Neuron (in vitro differentiated cells): ENCODE results near the gene MUS81.

Source experiments
- H2AFZ ChIP-seq: one replicate; pipeline ENCODE4 v1.6.1; 2013; ENCODE audit warnings: low read depth, mild to moderate bottlenecking, inconsistent platforms, low read length, moderate library complexity
- H3K27me3 ChIP-seq: one replicate; pipeline ENCODE4 v1.6.1; 2013; ENCODE audit warnings: low read length; ENCODE audit not compliant: insufficient read depth
- H3K36me3 ChIP-seq: one replicate; pipeline ENCODE4 v1.6.1; 2013; ENCODE audit warnings: low read length; ENCODE audit not compliant: insufficient read depth
- H3K4me1 ChIP-seq: one replicate; pipeline ENCODE4 v1.6.1; 2013; ENCODE audit warnings: low read length; ENCODE audit not compliant: insufficient read depth
- H3K4me3 ChIP-seq: 2 replicates; pipeline ENCODE4 v1.5.1; 2013; ENCODE audit warnings: mild to moderate bottlenecking, low read length, moderate library complexity
- H3K9me3 ChIP-seq: one replicate; pipeline ENCODE4 v1.6.1; 2013; ENCODE audit warnings: low read length

Gene MUS81

DNA sequence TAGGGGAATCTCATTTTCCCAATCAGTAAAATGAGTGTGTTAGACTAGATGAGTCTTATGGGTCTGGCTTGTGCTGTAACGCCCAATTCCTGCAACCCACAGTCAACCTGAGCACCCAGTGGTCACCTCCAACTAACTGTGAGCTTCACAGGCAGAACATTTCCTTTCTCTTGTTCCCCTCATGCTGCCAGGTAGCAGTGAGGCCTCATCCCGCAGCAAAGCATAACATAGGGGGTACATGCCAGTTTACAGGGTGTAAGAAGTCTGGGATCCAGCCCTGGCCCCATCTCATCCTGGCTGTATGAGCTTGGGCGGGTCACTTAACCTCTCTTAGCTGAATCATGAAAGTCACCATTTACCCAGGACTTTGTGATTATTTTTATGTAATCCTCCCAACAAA is 8.7 kb downstream of the MUS81 start:
- Histone ChIP-seq H3K36me3 (peaks cover 29% of the 10 kb centered on the region), H3K4me3 (no peak overlapping the region)

GRCh38 chr11:65869643-65870306 is 9.5 kb downstream of the MUS81 start:
- Histone ChIP-seq H2AFZ (no peak overlapping the region), H3K4me3 (no peak overlapping the region), H3K36me3 (peaks cover 20% of the 10 kb centered on the region), H3K4me1 (peaks cover 15% of the 10 kb centered on the region), H3K9me3 (no peaks in the 10 kb centered on the region), H3K27me3 (no peaks in the 10 kb centered on the region)

More for the DNA sequence above, 8.7 kb downstream of the MUS81 start:
- Histone ChIP-seq H3K9me3 (no peaks in the 10 kb centered on the region), H3K4me1 (peaks cover 15% of the 10 kb centered on the region), H3K27me3 (no peaks in the 10 kb centered on the region), H2AFZ (no peak overlapping the region)

GRCh38 chr11:65870307-65870658 is 10.1 kb downstream of the MUS81 start:
- Histone ChIP-seq H2AFZ (no peak overlapping the region), H3K4me1 (peaks cover 15% of the 10 kb centered on the region), H3K9me3 (no peaks in the 10 kb centered on the region), H3K27me3 (no peaks in the 10 kb centered on the region), H3K4me3 (no peak overlapping the region), H3K36me3 (peaks cover 15% of the 10 kb centered on the region)

- no peaks in the 10 kb centered on the region for H3K9me3 ChIP-seq
- no peak overlapping the region for H2AFZ ChIP-seq
- no peak overlapping the region for H3K4me3 ChIP-seq
- H3K27me3 ChIP-seq = no peaks in the 10 kb centered on the region
- peaks cover 8% of the 10 kb centered on the region for H3K36me3 ChIP-seq
- H3K4me1 ChIP-seq = peaks cover 15% of the 10 kb centered on the region
Measured at GRCh38 chr11:65870706-65871681, 10.8 kb downstream of the MUS81 start.

DNA sequence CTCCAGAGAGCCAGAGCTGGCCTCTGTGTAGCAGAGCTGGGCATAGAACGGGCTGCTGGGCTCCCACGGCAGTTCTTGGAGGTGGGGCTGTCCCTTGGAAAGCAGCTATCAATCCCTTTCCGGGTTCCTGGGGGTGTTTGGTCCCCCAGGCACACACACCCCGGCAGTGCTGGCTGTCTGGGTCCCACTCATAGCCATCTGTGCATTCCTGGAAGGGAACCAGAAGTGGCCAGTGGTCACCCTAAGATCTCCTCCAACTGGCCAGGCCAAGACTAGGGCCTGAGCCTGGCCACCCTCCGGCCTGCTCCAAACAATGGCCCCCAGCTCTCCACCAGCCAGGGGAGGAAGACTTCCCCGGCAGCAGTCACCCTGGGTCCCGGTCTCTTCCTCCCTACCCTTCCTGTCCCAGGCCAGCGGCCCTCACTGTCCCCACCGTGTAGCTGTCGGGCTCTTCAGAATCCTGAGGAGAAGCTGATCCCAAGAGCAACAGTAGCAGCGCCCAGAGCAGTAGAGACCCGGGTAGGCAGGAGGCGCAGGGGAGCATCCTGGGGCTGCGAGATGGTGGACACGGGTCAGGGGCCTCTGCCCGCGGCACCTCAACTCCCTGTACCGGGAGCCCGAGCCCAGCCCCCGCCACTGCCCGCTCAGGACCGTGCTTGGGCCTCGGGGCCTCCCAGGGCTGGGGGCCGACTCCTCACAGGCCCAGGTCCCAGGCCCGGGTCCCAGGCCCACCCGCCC is 11.7 kb downstream of the MUS81 start:
- Histone ChIP-seq H3K36me3 (peaks cover 2% of the 10 kb centered on the region), H3K27me3 (no peaks in the 10 kb centered on the region), H3K4me1 (peaks cover 15% of the 10 kb centered on the region), H3K4me3 (no peak overlapping the region), H3K9me3 (no peaks in the 10 kb centered on the region), H2AFZ (no peak overlapping the region)

- Histone ChIP-seq H2AFZ (peak within 1 kb of the TSS; percentile 75), H3K4me3 (peak within 1 kb of the TSS; percentile 40), H3K36me3 (no peaks in the 10 kb centered on the region), H3K27me3 (no peaks in the 10 kb centered on the region), H3K4me1 (peaks cover 15% of the 10 kb centered on the region), H3K9me3 (no peaks in the 10 kb centered on the region)
Measured at GRCh38 chr11:65872586-65873317, 12.5 kb downstream of the MUS81 start, which contains the start of gene EFEMP2. TSS of gene EFEMP2 (minus strand) at chr11:65872800. CDS start at chr11:65872354, 446 bp downstream.

GRCh38 chr11:65873318-65874156 is 13.3 kb downstream of the MUS81 start:
- Histone ChIP-seq H2AFZ (peak overlapping the region; percentile 75), H3K4me3 (peak overlapping the region; percentile 40), H3K36me3 (no peaks in the 10 kb centered on the region), H3K27me3 (no peaks in the 10 kb centered on the region), H3K9me3 (no peaks in the 10 kb centered on the region), H3K4me1 (peaks cover 15% of the 10 kb centered on the region)

- Histone ChIP-seq H2AFZ (no peak within 1 kb of the TSS), H3K9me3 (no peaks in the 10 kb centered on the region), H3K27me3 (no peaks in the 10 kb centered on the region), H3K4me1 (peaks cover 2% of the 10 kb centered on the region), H3K36me3 (peaks cover 21% of the 10 kb centered on the region), H3K4me3 (no peak within 1 kb of the TSS)
Measured at GRCh38 chr11:65879617-65880016, 19.4 kb downstream of the MUS81 start, which contains the start of gene CTSW. TSS of gene CTSW (plus strand) at chr11:65879837. CDS start at chr11:65879855, 18 bp downstream.

- Histone ChIP-seq H3K9me3 (no peaks in the 10 kb centered on the region), H2AFZ (no peak overlapping the region), H3K27me3 (no peaks in the 10 kb centered on the region), H3K4me3 (no peak overlapping the region), H3K36me3 (peaks cover 23% of the 10 kb centered on the region), H3K4me1 (peaks cover 2% of the 10 kb centered on the region)
Measured at GRCh38 chr11:65880027-65880426, 19.8 kb downstream of the MUS81 start.

DNA sequence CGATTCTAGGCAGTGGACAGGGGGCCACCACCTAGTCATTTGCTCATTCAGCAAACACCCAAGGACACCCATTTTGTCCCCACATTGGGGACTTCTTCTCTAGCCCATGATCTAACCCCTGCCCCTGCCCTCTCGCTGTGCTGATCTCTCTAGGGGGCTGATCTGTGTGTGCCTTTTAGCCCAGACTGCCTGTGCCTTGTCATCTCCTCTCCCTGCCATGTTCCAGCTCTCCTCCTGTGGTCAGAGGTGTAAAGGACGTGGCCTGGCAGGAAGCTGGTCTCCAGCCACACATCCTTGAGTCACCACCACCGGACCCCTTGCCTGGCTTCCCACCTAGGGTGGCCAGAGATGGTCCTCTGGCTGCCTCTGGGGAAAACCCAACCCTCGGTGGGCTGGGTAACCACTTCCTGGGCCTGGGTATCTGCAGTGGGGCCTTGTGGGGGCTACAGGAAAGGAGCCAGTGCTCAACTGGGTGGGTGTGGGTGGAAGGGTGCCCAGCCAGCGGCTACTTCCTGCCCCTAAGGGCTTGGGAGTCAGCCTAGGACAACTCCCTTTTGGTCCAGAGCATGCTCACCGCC is 20.7 kb downstream of the MUS81 start:
- peaks cover 32% of the 10 kb centered on the region for H3K36me3 ChIP-seq
- H2AFZ ChIP-seq = no peak overlapping the region
- no peak overlapping the region for H3K4me3 ChIP-seq
- peaks cover 2% of the 10 kb centered on the region for H3K4me1 ChIP-seq
- no peaks in the 10 kb centered on the region for H3K27me3 ChIP-seq
- no peaks in the 10 kb centered on the region for H3K9me3 ChIP-seq

DNA sequence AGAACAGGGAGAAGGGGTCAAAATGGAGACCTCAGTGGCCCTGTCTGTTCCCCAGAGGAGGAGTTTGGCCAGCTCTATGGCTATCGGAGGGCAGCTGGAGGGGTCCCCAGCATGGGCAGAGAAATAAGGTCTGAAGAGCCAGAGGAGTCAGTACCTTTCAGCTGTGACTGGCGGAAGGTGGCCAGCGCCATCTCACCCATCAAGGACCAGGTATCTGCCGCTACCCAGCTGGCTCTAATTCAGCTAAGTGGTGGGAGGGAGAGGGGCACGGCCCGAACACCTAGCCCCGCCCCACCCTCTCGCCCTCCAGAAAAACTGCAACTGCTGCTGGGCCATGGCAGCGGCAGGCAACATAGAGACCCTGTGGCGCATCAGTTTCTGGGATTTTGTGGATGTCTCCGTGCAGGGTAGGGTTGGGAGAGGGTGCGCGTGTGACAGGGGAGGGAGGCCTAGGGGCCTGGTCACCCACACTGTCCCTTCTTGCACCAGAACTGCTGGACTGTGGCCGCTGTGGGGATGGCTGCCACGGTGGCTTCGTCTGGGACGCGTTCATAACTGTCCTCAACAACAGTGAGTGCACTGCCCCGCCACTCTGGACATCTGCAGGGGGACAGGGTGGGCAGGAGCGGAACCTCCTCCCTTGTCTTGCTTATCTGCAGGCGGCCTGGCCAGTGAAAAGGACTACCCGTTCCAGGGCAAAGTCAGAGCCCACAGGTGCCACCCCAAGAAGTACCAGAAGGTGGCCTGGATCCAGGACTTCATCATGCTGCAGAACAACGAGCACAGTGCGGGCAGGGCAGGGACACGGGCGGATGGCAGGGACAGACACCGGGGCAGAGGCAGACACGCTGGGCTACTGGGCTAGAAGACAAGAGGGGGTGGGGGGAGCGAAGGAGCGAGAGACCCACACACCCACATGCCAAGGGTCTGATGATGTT is 22.2 kb downstream of the MUS81 start:
- H3K36me3 ChIP-seq = peaks cover 41% of the 10 kb centered on the region

More for the DNA sequence above, 22.2 kb downstream of the MUS81 start:
- Histone ChIP-seq H2AFZ (no peak overlapping the region), H3K4me1 (peaks cover 9% of the 10 kb centered on the region), H3K4me3 (no peak overlapping the region), H3K9me3 (no peaks in the 10 kb centered on the region), H3K27me3 (no peaks in the 10 kb centered on the region)
